Effector CD8-positive, alpha-beta T cell (primary cell): ENCODE measurements around the gene EVA1A.
A peak's percentile ranks its signal among the peaks of the same experiment; 100 is the strongest.

Source experiments
- DNase-seq: peaks from one replicate; lab custom pipeline; 2025; lab: John Stamatoyannopoulos, UW
- total RNA-seq, 4 experiments: gene quantifications; one replicate each; lab custom pipeline; 2026; lab: John Stamatoyannopoulos, UW

EVA1A gene, protein sequence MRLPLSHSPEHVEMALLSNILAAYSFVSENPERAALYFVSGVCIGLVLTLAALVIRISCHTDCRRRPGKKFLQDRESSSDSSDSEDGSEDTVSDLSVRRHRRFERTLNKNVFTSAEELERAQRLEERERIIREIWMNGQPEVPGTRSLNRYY
- 0 to 0.62 (median 0.09) reads per million in 4 experiments for total RNA-seq

DNA sequence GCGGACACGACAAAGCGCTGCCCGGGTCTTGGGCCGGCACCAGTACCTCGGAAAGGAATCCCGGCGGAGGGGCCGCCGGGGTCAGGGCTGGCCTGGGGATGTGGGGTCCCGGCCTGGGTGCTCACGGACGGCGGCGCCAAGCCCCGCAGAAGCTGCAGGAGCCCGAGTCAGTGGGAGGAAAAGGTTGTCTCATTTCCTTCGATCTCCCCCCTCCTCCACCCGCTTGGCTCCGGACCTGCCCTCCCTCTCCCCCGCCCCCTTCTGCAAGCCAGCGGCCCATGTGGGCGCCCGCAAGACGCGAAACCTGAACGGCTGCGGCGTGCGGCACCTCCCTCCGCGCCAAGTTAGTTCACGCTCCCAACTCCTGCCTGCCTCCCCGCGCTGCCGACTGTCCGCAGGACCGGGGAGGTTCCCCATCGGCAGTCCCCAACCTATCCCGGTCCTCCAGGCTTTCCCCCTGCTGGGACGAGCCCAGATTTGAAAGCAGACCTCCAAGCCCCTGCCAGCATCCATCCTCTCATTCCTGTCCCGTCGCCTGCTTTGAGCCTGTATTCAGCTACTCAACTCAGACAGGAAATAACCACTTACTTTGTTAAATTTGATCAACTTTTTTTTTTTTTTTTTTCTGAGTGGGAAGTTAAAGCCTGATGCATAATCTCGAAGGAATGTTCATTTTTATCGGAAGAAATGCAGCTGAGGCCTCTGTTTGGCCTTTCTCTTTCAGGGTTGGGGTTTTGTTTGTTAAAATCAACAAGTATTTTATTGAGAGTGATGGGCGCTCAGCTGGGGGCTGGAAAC lies at the start of gene EVA1A:
TSS of gene EVA1A (minus strand) at position 172 of the 798 bp plus-strand sequence. CDS start 42,799 bp downstream, outside the sequence.
- DNase-seq = no peak

DNA sequence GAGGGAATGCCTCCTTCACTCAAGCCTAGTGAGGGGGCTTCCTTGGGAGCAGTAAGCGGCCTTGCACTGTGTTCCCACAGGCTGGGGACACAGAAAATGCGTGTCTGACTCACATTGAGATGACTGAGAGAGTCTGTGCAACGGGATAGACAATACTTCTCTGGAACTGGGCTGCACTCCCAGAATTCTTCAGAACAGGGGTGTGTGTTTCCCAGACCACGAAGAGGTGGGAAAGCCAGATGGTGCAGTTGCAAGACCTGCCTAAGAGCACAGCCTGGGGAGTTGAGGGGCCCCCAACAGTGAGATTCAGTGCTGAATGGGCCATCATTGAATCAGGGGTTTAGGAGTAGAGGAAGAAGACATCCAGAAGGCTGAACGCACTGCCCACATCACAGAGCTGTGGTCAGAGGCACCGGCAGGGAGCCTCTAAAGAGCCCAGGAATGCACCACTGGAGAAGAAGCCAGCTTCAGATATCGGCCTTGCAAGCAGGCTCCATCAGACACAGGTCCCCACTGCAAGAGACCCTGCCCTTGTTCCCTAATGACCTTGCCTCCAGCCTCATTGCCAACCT lies 49.3 kb upstream of the EVA1A start:
- no peak for DNase-seq

DNA sequence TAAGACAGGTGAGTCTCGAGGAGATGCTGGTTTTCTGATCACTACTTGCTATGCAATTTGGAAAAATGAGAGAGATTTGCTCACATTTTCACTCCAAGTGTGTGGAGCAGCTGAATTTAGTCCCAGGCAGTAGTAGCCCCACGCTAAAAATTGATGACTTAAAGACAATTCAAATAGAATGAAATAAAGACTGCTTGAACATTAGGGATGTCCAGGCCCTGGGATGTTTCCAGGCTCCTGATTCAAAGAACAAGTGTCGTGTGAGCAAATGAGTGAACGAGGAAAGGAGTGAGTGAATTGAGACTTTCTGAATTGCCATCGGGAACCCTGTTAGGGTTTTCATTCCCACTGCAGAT lies 48.6 kb upstream of the EVA1A start:
- DNase-seq = no peak

DNA sequence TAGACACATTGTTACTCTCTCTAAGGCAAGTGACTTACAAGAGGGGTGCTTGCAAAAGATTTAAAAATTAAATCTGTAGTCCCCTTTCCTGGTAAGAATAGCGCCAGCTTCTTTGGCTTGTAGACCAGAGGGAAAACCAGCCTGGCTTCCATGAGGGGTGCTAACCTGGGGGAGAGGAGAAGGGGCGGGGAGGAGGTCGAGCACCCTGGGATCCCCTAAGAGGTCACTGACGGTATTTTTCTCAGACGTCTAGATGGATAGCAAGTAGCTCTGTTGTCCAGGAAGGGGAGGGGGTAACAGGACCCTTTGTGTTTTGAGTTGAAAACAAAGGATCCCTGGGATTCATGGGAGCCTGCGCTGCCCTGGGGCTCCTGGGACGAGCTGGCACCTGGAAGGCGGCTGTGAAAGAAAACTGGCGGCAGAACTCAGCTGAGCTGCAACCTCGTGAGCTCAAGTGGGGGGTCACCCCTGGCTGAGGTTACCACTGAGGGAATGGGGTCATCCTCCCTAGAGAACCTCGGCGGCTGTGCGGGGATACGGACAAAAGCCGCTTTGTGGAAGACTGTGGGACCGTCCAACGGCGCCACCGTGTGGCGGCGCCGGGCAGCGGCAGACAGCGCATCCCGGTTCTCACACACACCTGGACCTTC lies 48.1 kb upstream of the EVA1A start:
- peak; percentile 9 for DNase-seq

DNA sequence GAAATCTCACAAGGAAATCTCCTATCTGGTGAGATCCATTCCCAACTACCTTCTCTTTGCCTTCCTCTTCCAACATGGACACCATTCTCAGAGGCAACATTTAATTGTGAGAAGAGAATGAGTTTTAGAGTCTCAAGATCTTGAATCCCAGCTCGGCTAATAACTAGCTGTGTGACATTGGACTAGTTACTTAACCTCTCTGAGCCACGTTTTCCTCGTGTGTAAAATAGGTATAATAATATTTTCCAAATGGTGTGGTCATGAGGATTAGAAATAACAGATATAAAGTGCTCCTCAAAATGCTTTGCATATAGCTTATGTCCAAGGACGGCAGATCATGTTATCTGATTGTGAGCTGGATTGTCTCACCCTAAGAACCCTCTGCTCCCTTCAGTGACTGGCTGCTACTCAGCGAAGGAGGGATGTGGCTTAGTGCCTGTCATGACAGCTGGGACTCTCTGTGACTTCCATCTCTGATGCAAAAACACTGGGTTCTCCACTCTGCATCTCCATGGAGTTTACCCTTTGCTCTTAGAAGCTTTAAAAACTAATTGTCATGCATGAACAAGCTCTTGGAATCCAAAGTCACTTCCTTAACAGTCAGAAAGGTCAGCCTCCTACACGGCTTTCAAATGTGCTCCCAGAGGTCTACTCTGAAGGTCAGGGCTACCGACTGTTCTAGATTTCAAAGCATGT lies 47.4 kb upstream of the EVA1A start:
- no peak for DNase-seq

DNA sequence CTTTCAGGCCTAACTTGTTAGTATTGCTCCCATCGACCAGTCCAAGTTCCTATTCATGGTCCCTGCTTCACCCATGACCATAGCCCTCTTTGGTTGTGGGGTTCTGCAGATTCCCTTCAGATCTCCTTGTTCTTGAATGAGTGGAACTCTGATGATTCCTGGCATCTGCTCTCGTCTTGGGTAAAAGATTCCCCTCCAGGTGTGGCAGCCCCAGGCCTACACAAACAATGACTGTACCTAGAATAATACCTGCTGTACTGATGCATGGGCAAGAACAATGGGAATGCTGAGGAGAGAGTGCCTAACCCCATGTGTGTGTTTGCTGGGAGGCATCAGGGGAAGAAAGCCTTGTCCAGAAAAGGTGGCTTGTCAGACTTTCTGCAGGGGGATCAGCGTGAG lies 46.7 kb upstream of the EVA1A start:
- no peak for DNase-seq

DNA sequence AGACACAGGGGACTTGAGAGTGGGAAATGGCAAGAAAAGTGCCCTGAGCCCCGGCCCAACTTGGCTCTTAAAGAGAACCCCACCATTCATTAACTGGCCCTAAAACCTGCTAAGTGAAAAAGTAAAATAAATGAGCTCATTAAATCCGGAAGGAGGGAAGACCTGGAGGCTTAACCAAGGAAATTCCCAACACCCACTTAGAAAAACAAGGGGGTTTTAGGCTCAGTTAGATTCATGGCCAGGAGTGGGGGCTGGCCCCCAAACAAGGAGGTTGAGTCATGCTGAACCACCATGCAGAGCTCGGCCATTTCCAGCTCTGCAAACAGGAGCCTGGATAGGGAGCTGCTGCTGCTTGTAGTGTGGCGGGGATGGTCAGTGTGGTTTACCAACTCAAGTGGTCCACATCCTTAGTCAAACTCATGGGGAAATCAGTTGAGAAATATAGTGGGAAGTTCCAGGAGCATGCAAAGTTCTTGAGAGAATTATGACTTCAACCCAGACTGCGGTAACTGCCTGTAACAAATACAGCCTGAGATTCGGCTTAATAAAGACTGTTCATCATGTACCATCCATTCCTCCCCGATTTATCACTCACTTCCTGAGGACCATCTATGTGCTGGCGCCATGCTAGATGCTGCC lies 46.1 kb upstream of the EVA1A start:
- no peak for DNase-seq

DNA sequence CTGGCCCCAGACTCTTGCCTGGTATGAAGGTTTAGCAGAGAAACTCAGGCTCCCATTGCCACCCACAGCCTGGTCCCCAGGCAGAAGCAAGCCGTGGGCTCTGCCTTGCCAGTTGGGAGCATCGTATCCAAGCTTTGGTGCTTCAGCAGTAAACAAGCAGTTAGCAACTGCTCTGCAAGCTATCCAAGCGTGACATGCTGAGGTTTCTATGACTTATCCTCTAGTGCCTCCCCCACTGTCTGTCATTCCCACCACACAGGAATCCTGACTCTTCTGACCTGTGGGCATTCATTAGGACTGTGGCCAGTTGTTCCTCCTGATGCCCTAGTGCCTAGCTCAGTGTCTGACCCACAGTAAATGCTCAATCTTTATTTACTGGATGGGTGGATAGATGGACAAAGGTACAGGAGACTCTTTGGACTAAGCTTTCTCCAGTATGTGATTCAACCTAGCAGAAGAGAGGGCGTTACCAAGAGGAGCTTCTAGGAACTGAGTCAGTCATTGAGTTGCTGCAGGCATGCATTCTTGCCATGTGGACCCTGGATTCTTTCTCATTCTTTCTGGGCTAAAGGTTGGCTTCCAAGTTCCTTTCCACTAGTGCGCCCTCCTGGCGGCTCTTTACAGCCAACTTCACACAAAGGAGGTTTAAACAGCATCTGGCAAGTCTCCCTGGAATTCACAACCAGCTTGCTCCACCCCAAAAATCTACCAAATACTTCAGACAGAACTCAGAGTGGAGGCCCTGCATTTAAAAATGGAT lies 45.2 kb upstream of the EVA1A start:
- DNase-seq = no peak

DNA sequence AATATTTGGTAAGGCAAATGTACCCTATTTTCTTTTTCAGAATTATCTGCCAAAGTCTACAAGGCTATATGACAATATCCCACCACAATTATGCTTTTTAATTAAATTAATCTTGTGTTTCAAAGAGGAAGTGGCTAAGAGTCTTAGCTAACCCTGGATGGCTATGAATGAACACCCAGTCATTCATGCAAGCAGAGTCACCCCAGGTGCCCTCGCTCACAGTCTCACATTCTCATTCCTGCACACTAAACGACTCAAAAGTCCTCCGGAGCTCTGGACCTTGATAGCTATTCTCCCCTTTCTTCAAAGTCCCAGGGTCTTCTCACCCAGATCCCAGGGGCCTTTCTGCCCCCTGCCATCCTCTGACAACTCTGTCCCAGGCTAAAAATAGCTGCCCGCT lies 43.7 kb upstream of the EVA1A start:
- DNase-seq = no peak

DNA sequence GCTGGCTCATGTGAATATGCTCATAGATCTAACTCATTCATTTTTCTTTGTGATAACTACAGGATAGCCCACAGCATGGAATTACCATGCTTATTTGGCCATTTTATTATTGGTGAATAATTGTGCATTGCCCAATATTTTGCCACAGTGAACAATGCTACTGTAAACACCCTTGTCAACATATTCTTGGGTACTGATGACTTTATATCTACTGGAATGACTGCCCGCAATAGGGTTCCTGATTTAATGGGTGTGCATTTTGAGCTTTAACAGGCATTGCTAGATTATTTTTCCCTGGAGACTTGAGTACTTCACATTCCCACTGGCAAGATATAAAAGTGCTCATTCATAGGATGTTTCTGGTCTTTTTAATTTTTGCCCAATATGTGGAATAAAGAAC lies 42.7 kb upstream of the EVA1A start:
- DNase-seq = no peak

DNA sequence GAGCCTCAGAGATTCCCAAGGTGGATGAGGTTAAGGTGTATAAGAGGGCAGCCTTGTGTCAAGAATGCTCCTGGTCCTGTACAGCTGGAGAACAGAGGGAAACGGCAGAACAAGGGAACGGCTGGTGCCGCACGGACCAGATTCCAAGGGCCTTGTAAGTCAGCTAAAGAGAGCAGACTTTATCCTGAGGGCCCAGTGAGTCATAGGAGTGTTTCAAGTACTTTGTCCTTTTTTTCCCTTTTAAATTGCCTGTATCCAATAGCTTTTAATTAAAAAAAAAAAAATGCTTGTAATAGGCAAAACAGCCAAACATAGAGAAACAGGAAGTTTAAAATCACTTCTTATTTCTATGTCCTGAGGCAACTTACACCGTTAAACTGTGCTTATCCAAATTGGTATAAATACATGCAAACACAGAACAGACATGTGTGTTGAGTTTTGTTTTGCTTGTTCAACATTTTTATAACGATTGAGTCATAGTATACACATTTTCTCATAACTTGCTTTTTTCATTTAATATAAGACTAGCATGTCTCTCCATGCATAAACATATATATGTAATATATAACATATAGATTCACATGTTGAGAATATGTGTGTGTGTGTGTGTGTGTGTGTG lies 42.1 kb upstream of the EVA1A start:
- DNase-seq = no peak

DNA sequence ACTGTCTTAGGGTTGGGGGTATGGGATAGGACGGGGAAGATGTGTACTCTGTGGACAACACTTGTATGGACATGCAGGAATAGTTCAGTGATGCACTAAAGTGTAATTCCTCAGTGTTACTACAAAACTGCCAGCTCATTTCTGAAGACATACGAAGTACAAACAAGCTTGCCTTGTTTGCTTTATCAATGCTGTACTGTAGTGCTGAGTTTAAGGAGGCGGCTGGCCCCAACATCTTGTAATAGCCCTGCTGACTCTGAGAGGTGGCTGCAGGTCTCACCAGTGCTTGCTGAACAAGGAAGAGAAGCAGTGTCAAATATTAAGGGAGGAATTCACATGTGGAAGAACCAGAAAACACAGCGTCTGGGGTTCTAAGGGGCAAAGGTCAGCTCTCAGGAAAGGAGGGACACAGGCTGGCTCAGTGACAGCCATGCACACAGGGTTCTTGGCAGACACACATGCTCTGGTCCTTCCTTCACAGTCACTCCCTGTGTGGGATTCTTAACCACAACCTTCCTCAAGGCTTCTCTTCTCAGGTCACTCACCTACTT lies 39.8 kb upstream of the EVA1A start:
- DNase-seq = no peak

DNA sequence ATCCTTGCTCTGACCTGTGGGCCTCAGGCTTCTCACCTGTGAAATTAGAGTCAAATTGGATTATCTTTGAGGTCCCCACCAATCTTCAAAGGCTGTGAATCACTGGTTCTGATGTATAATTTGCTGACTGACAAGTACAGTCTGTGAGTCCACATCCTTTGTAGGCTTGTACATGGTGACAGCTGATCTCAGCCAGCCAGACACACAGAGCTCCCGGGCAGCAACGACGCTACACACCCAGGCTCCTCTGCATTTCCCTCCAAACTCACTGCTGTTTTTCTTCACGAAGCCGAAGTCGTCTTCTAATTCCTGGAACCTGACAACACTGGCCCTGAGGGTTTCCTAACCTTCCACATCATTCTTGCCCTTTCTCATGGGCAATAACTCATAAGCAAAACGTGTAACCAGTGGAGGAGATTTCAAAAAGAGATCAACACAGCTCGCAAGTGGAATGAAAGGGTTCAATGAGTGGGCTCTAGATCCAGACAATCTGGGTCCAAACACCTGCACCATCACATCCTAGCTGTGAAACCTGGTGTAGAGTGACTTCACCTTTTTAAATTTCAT lies 37.9 kb upstream of the EVA1A start:
- no peak for DNase-seq

DNA sequence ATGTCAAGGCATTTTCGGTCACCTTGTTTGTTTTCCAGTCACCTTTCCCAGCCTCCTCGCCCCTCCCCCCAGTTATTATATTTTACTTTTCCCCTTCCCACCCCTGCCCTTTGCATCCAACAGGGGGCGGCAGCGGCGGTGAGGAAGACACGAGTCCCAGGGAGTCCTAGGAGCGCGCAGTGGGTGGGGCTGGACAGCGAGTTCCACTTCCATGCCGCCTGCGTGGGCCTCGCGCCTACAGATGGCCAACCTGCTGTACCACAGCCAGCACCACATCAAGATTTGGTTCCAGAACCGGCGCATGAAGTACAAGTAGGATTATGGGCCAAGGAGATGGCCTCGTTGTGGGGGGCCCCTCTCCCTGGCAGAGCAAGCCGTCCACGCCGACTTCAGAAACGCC lies 37.2 kb upstream of the EVA1A start:
- DNase-seq = no peak

DNA sequence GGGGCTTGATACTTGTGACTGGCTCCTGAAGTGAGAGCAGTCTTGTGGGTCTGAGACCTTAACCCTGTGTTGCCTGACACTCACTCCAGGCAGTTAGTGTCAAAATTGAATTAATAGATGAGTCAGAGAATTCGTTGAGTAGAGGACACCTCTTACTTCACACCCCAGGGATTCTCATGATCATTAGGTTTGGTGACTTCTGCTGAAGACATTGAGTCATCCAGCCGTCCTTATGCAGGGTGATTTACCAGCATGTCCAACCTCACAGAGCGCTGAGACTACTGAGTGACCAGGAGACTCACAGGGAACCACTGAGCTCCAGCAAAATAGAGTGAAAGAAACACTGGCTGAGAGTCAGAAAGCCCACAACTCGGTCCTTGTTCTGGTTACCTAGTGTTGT lies 36.0 kb upstream of the EVA1A start:
- DNase-seq = no peak

DNA sequence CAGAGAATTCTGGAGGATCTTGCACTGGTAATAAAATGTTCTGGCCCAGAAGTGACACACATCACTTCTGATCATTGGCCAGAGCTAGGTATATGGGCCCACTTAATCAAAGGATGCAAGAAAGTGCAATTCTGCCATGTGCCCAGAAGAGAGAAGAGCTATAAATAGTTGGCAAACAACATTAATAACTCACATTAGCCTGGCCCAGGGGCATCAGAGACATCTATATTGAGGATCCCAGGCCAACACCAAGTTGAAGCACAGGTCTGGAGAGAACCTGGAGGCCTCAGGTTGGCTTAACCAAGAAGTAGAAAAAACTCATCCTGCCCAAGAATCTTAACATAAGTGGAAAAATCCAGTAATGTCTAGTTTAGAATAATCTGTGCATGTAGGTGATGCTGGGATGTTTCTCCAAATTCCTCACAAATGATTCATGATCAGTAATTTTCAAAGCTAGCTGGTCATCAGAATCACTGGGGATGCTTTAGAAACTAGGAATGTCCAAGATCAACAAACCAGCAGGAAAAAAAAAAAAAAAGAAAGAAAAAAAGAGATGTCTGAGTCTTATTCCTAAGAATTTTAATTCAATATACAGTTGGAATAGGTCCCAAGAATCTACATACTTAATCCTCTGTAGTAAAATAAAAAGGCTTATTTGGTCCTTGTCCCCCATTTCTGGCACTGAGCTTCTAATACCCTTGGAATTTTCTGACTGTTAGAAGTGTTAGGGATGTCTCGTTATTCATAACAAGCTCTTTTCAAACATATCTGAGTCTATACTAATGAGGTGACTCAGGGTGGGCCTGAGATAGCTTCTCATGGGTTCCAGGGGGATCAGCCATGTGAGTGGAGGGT lies 35.0 kb upstream of the EVA1A start:
- no peak for DNase-seq

DNA sequence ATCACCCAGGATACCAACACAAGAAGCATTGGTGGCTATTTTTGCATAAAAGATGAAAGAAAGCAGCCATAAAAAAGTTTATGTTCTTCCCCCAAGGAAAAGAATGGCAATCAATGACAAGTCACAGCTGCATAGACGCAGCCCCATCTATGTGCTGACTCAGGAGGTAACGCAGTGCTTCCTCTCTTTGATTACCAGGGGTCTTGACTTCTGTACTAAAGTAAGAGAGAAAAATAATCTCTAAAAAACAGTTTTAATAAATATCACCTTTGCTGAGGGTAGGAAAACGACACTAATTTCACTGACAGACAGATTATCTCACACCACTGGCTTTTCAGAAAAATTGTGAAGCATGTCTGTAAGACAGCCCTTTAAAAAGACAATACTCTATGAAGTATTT lies 33.9 kb upstream of the EVA1A start:
- no peak for DNase-seq

DNA sequence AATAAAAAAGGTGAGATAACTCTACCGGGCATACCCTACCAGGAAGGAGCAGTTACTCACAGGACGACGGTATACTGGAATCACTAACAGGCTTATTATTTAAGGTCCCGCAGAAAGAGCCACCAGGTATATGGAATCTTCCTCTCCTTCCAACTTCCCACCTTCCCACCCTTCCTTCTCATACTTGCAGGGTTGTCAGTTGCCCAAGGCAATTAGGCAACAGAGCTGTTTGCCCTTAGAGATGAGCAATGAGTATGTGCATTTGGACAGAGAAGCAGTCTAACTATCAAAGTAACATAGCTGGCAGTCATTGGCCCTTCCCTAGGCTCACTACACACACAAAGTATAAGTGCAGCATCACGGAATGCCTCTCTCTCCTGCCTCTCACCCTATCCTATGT lies 32.1 kb upstream of the EVA1A start:
- no peak for DNase-seq

DNA sequence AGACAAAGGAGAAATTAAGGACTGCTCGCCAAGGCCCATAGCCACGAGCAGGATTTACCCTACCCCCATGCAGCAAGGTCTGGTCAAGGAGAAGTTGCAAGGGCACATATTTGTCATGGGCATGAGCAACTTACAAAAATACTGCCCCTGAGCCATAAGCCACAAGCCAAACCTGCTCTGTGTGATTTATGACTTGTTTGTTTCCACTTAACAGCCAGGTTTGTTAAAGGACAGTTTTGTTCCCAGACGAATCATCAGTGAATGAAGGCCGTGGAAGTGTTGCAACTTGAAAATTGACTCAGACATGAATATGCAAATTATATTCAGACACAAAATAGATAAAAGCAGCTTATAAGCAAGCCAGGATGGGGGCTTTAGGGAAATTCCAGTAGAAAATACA lies 31.3 kb upstream of the EVA1A start:
- DNase-seq = no peak
